Stimulated activated CD8-positive, alpha-beta memory T cell treated with anti-CD3 and anti-CD28 coated beads, Interleukin-12 subunit alpha, Interleukin-12 subunit beta, amount 100 ng/mL, for 24 hours (primary cell): Measurements from ENCODE around the gene SERPINB11.
"Not testable (repeated sequence)": the region's sequence is repeated elsewhere in the genome, so short reads cannot be mapped to it uniquely, and the experiment has no call there.

ENCODE experiments used
- DNase-seq: peaks from one replicate; pipeline ENCODE4 v3.0.0-alpha.2; 2020; ENCODE audit errors: extremely low read depth

SERPINB11 gene

DNA sequence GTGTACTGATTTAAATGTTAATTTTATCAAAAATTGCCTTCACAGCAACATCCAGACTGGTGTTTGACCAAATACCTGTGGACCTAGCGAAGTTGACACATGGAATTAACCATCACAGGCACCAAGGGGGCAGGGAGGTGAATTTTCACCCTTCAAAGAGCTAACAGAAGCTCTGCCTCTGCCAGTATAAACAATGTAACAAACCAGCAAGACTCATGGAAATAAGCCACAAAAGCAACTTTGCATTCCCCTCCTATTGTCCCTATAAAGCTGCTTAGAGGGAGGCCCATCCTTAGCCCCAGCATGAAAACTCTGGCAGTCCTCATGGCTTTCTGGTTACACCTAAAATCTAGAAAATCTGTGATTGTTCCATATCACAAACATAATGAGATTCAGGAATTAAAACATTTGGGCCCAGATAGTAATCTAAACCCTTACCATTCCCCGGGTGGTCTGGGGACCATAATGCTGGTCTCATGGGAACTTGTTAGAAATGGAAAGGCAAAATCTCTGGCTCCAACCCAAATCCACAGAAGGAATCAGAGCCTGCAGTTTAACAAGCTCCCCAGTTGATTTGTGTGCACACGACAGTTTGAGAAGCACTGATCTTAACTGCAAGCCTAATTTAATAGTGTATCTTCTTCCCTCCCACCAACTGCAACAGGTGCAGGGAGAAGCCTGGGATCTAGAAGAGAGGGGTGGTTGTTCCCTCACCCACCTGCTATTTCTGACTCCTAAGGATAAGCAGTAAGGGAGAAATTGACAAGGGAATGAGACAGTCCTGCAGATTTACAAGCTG lies 23.1 kb downstream of the SERPINB11 start:
- no peak for DNase-seq

DNA sequence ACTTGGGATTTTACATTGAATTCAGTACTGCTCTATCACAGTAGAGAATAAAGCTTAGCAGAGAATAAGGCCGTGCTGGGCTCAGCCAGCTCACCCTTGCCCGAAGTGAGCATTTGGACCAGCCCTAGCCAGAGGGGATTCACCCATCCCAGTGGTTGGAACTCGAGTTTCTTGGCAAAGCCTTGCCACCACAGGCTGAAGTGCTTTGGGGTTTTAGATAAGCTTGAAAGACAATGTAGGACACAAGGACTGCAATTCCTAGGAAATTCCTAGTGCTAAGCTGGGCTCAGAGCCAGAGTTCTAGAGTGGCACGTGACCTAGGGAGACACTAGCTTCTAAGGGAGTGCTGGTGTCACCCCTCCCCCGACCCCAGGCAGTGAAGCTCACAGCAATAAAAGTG lies 28.0 kb downstream of the SERPINB11 start:
- DNase-seq = no peak

DNA sequence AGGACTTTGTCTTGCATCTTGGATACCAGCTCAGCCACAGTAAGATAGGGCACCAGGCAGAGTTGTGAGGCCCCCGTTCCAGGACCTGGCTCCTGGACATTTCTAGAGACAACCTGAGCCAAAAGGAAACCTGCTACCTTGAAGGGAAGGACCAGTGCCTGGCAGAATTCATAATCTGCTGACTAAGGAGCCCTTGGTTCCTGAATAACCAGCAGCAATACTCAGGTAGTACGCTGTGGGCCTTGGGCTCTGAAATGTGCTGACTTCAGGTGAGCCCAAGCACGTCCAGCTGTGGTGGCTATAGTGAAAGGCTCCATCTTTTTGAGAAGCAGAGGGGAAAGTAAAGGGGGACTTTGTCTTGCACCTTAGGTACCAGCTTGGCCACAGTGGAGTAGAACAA lies 28.5 kb downstream of the SERPINB11 start:
- no peak for DNase-seq

DNA sequence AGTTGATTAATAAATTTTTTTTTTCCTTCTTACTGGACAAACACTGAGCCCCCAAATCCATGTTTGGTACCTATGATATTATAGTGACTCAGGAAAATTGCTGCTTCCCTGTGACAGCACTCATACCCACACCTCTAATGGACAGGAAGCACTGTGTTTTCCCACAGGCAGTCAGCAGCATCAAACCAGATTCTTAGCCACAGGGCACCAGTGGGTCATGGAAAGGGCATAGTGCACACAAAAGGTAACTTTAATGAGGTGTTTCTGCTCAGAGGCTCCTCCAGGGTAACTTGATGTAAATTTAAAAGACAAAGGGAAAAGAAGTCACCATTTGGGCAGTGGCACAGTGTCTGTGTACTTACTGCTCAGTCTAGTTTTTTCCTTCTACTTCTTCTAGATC lies 34.1 kb downstream of the SERPINB11 start:
- no peak for DNase-seq

DNA sequence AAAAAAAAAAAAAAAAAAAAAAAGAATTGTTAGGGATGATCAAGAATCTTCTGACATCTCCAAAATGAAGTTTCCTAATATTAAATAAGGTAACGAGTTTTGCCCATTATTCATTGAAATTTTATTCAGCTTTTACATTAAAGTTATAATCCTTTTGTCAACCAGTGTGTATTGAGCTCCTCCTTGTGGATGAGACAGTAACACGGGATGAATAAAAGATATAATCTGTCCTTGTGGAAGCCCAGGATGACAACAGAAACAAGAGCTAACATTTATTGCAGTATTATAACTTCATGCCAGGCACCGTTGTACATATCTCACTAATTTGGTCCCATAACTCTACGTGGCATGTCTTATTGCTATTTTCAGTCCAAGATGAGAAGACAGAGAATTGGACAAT lies 39.0 kb downstream of the SERPINB11 start:
- no peak for DNase-seq

DNA sequence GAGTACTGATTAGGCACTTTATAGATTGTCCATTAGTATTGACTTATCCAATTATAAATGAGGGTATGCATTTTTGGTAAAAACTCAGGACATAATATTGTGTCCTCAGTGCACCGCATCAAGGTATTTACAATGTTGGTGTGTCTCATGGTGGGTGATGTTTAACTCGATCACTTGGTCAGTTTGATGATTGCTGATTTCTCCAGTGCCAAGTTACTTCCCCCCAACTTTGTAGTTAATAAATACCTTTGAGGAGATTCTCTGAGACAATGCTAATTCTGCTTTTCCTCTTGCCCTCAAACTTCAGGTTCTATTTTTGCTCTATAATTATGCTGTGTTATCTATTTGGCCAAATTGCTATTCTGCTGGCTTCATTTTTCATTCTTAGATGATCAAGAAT lies 44.2 kb downstream of the SERPINB11 start:
- DNase-seq = no peak

DNA sequence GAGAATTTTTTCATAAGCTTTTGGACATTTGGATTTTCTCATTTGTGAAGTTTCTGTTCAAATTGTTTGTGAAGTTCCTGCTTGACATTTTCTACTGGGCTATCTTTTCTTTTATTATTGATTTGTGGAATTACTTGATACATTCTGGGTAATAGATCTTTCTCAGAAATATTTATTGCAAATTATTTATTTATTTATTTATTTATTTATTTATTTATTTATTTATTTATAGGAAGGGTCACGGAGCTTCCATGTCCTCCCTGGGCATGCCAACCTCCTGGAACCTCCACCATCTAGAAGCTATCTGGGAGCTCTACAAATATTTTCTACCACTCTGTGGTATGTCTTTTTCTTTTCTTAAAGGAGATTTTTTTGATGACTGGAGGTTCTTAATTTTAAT lies 46.7 kb downstream of the SERPINB11 start:
- DNase-seq = no peak

DNA sequence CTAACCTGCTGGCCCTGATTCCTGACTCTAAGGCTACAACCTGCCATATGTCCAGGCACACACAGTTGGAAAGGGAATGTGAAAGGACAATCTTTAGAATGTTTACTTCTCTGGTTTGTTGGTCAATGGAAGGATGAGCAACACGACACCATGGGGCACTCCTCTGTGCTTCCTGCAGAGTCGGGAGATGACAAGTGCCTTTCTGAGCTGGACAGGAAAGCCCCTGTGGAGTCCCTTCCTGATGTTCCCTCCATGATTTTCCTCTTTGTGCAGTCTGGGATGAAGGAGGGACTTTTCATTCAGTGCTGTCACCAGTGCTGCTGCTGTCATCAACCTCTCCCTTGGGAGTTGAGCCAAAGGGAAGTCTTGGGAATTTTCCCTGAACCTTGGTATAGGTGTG lies 49.9 kb downstream of the SERPINB11 start:
- DNase-seq = no peak

DNA sequence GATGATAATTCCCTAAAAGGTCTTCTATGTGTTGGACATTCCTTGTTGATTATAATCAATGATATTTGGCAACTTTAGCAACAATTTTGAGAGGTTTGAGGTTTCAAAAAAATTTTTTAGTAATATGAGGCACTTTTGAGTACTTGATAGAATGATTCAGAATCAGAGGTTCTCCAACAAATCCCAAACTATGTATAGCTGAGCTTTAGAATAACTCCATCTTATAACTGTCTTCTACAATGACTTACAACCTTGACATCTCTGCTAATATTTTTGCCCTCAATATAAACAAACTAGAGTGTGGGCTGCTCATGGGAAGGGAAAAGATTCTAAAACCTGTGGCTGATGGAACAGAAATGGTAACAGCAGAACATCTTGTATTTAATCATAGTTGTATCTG lies 50.9 kb downstream of the SERPINB11 start:
- DNase-seq = no peak

DNA sequence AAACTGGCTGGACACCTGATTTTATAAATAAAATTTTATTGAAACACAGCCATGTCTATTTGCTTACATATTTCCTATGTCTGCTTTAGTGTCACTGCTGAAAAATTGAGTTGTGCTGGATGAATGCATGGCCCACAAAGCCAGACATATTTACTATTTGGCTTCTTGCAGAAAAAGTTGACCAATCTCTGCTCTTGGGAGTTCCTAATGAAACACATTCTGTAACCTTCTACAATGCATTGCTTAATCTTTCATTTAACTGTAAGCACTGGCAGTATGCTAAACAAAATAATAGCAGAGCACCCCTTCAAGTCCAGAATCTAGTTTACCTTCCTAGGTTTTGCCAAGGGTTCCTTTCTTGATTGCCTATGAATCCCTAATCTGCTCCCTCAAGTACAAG lies 54.8 kb downstream of the SERPINB11 start:
- no peak for DNase-seq

DNA sequence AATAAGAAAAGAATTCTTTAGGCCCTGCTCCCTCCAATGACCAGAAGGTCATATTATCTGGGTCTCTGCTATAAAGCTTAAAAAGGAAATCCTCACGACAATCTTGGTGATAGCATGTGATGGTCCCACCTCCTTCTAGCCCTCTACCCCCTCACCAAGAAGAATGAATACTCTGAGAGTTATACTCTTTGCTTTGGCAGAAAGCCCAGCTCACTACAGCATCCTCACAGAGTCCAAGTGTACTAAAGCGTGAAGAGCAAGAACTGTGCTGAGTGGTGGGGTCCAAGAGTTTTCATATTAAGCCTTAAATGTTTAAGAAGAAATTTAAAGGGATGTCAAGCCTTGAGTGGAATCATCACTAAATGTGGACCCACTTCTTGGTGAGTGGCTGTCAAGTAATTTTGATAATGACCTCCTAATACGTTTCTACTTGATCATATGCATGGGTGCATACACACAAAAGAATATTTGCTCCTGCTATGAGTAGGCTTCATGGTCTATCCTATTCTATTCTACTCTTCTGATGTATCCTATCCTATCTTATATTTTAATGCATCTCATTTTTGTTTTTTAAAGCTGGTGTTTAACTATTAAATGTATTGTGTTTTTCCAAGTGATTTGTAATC lies 56.0 kb downstream of the SERPINB11 start:
- no peak for DNase-seq

DNA sequence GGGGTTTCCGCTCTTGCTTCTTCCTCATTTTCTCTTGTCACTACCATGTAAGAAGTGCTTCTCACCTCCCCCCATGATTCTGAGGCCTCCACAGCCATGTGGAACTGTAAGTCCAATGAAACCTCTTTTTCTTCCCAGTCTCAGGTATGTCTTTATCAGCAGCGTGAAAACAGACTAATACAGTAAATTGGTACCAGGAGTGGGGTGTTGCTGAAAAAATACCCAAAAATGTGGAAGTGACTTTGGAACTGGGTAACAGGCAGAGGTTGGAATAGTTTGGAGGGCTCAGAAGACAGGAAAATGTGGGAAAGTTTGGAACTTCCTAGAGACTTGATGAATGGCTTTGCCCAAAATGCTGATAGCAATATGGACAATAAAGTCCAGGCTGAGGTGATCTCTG lies 57.0 kb downstream of the SERPINB11 start:
- DNase-seq = not testable (repeated sequence)

DNA sequence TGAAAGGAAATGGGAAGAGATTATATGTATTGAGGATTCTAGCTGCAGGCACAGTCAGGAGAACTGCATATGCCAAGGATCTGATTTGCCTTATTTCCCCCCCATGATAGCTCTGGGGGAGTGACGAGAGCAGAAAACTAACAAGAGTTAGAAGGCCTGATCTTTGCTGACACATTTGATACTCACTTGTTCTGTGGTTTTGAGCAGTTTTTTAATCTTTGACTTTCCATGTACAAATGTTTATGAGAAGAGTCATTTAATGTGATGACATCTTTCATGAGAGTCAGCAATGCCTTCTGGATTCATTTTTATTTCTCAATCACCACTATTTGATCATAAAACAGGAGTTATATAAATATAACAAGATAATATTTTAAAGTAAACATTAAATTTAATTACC lies 59.8 kb downstream of the SERPINB11 start:
- no peak for DNase-seq

DNA sequence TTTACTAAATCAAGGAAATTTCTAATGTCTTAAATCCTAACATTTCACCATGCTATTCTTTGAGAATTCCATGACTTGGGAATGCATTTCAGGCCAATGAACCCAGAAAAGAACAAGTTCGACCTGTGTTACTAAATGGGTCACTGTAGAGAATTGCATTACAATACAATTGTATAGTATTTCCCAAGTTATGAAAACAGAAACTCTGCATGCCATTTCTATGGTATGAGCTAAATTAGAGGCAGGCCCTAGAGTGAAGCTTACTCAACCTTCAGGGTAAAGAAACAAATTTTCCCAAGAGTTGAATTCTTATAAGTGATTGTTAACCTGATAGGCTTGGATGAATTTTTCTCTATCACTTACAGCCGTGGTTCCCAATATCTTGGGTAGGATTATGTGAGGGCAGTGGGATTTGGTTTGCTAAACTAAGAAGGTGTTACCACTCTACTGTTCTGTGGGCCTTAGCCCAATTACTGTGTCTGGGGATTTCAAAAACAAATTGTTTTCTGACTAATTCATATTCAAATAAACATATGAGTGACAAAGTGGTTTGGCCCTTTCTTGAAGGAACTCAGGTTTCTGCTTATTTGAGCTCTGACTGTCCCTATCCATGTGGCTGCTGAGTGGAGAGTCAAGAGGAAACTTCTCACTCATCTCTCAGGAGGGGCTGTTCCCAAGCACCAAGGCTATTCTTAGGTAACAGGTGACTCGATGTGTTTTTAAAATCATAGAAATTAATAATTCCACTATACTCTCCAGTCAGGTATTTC lies 61.3 kb downstream of the SERPINB11 start:
- DNase-seq = no peak

DNA sequence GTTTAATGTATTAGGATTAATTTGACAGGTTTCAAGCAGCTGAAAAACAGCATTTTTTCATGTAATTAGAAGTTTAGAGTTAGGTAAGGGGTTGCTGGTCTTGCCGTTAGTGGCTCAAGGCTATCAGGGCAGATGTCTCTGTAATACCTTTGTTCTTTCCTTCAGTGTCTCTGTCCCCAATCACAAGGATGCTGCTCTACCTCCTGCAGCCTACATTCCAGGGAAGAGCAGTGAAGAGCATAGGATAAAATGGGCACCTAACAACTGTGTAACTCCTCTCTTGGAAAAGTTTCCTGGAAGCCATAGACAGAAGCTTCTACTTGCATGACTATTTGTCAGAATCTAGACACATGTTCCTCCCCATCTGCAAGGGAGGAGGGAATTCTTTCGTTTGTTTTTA lies 63.1 kb downstream of the SERPINB11 start:
- DNase-seq = no peak
